Heart left ventricle (tissue), 16 donors: ENCODE results near the gene GALNT14. TPM values are rescaled to one million over a fixed set of nuclear protein-coding genes. Genes with fewer than 3 reads are reported as not detected.

Source experiments
- ATAC-seq, 4 donors: fragments of 200-7000 bp; cut with Tn5 transposase; one replicate each; pipeline ENCODE4 v1.9.1; 2020 to 2022; ENCODE audit warnings: moderate library complexity in 4 of 4, mild to moderate bottlenecking in 3 of 4, moderate number of reproducible peaks in 1 of 4
- DNase-seq, 5 donors: peaks; one replicate each; pipeline ENCODE4 v3.0.0-alpha.2; 2020
- H3K27ac ChIP-seq, 12 donors: fragments of 200-600 bp; sonication (generic) in 4 of 12; one replicate each; pipeline versions ENCODE4 v1.5.0 to v1.8.0; 2016 to 2022; ENCODE audit warnings: mild to moderate bottlenecking in 2 of 12
- H3K27me3 ChIP-seq, 9 donors: fragments of 200-600 bp; sonication (generic) in 2 of 9; one replicate each; pipeline versions ENCODE4 v1.5.1 to v1.8.0; 2016 to 2022; ENCODE audit warnings: mild to moderate bottlenecking in 3 of 9
- H3K36me3 ChIP-seq, 9 donors: fragments of 200-600 bp; sonication (generic) in 2 of 9; one replicate each; pipeline versions ENCODE4 v1.5.0 to v1.8.0; 2018 to 2022; ENCODE audit warnings: mild to moderate bottlenecking in 2 of 9
- H3K4me1 ChIP-seq, 12 donors: fragments of 200-600 bp; sonication (generic) in 4 of 12; one replicate each; pipeline versions ENCODE4 v1.5.0 to v1.8.0; 2016 to 2022; ENCODE audit warnings: mild to moderate bottlenecking in 3 of 12
- H3K4me3 ChIP-seq, 12 donors: fragments of 200-600 bp; sonication (generic) in 4 of 12; one replicate each; pipeline versions ENCODE4 v1.5.0 to v1.8.0; 2017 to 2022; ENCODE audit warnings: mild to moderate bottlenecking in 9 of 12, moderate library complexity in 4 of 12
- H3K9me3 ChIP-seq, 12 donors: fragments of 200-600 bp; sonication (generic) in 4 of 12; one replicate each; pipeline versions ENCODE4 v1.5.0 to v1.8.0; 2016 to 2022; ENCODE audit warnings: mild to moderate bottlenecking in 1 of 12
- CTCF ChIP-seq, 12 donors: fragments of 200-600 bp; sonication (generic) in 4 of 12; IDR thresholded peaks; one replicate each; pipeline versions ENCODE4 v1.5.0 to v1.8.0; 2018 to 2022; ENCODE audit warnings: antibody characterized with exemption in 12 of 12, mild to moderate bottlenecking in 5 of 12
- POLR2A ChIP-seq, 2 donors: fragments of 450-650 bp; IDR thresholded peaks; one replicate each; pipeline ENCODE4 v1.6.1; 2017; ENCODE audit warnings: antibody characterized with exemption in 2 of 2, mild to moderate bottlenecking in 2 of 2, moderate library complexity in 2 of 2
- WGBS, 4 donors: extraction: QIAGEN DNeasy Blood & Tissue Kit in 2 of 4; methylation state at CpG; one replicate each; pipeline versions ENCODE4 v1.1.5 to v1.1.7; 2013 to 2018; 5-methylcytosine and 5-hydroxymethylcytosine counted together
- intact Hi-C, 10 donors: fragments of 100-400 bp; cut with DNase I; formaldehyde crosslinking; loops; one replicate each; pipeline versions ENCODE4 v1.11.1 to v1.14.2; 2022
- polyA plus RNA-seq, 2 donors: library from polyadenylated mRNA; stranded (reverse); fragments of 200-250 nt; gene quantifications; one replicate each; pipeline ENCODE4 v1.2.3, GENCODE V29; 2013
- total RNA-seq, 9 donors: library from RNA; depleted of rRNA in 2 of 9; stranded (reverse); fragments of >200 nt in 2 of 9; fragmentation: NEBNext Ultra II Directional in 3 of 9; extraction: Animal tissue kit (Norgen Biotek cat#: 25700) in 3 of 9; gene quantifications; one replicate each; pipeline versions ENCODE4 v1.1.0 to v1.2.4, GENCODE V29; 2016 to 2023
- donor health status: ischemic (EF 13 %, LVEDD 7.1; RV severe dilation, severe dysfunction).
- donor health status: healthy with polysubstance abuse.
- donor health status: DM: no; HTN: yes; CAD: no.
- donor health status: DM: no; HTN: no; CAD: no.
- donor health status: ischemic (EF 25% LVEDD 6.9; RV normal size, moderate dysfunction).
- donor health status: ischemic (EF 25% LVEDD 5.7; RV mildly dilated, moderate dysfunction).
- donor health status: healthy.
- donor health status: DM: yes; HTN: yes; CAD: no.
- donor health status: ischemic (EF 35%, LVEDD 5.7; RV mildly dilated, moderate dysfunction).
- donor health status: nonischemic (EF 11% LVEDD 7.7; RV severe dilation, severe dysfunction).
- donor health status: DM: yes; HTN: yes; CAD: no.
- donor health status: PGD.
- donor health status: ischemic (EF 29% LVEDD 5.4; RV normal size, mild dysfunction).
- donor health status: nonischemic (EF 23%, LVEDD 6.1; RV moderate dilation, normal function).

The GALNT14 gene
- total and polyA plus RNA-seq, 11 donors: 0.29 to 2.4 (median 1.0) TPM; not detected in 2

GRCh38 chr2:30867385-30867784, 270.9 kb downstream of the GALNT14 start:
- no peak for TF ChIP-seq POLR2A (IDR thresholded peaks at IDR 0.05)
- no peak for TF ChIP-seq CTCF (IDR thresholded peaks at IDR 0.05)
- intact Hi-C loops: loop anchor here in 3 of 10 donors (10.0 kb wide), 2 partner anchors 307 to 467 kb away; no protein-coding TSS in a partner anchor
- ATAC-seq: no peak
- Histone ChIP-seq H3K9me3 (no peaks in the 10 kb centered on the region), H3K4me1 (peaks cover 0 to 3% (median 0%) of the 10 kb centered on the region in 12 donors), H3K4me3 (no peak overlapping the region), H3K27ac (no peak overlapping the region), H3K36me3 (no peaks in the 10 kb centered on the region), H3K27me3 (no peaks in the 10 kb centered on the region)
- no peak for DNase-seq
- 87 to 92% (median 91%) methylated on average over 4 of the region's 4 CpGs for WGBS, 4 donors

- no peak overlapping the region for H3K27ac ChIP-seq
- no peaks in the 10 kb centered on the region for H3K36me3 ChIP-seq
- intact Hi-C loops: loop anchor here in 3 of 10 donors (10.0 kb wide), 2 partner anchors 308 to 468 kb away; no protein-coding TSS in a partner anchor
- no peaks in the 10 kb centered on the region for H3K27me3 ChIP-seq
- 76 to 89% (median 85%) methylated on average over 5 of the region's 5 CpGs for WGBS, 4 donors
- TF ChIP-seq CTCF (IDR thresholded peaks at IDR 0.05): no peak
- TF ChIP-seq POLR2A (IDR thresholded peaks at IDR 0.05): no peak
- DNase-seq (no peak), ATAC-seq (no peak)
- H3K4me3 ChIP-seq: no peak overlapping the region
- peaks cover 0 to 3% (median 0%) of the 10 kb centered on the region in 12 donors for H3K4me1 ChIP-seq
- no peaks in the 10 kb centered on the region for H3K9me3 ChIP-seq
Measured at GRCh38 chr2:30866974-30867373, 271.3 kb downstream of the GALNT14 start.

GRCh38 chr2:30865892-30866681, 272.2 kb downstream of the GALNT14 start:
- WGBS, 4 donors: 83 to 89% (median 86%) methylated on average over 10 of the region's 10 CpGs
- intact Hi-C loops: loop anchor here in 3 of 10 donors (10.0 kb wide), 2 partner anchors 309 to 469 kb away; no protein-coding TSS in a partner anchor

More at GRCh38 chr2:30865892-30866681, 272.2 kb downstream of the GALNT14 start:
- H3K4me1 ChIP-seq: no peaks in the 10 kb centered on the region
- H3K36me3 ChIP-seq: no peaks in the 10 kb centered on the region
- no peaks in the 10 kb centered on the region for H3K9me3 ChIP-seq
- no peak for TF ChIP-seq CTCF (IDR thresholded peaks at IDR 0.05)
- no peak for TF ChIP-seq POLR2A (IDR thresholded peaks at IDR 0.05)
- H3K27me3 ChIP-seq: no peaks in the 10 kb centered on the region
- H3K4me3 ChIP-seq: no peak overlapping the region
- DNase-seq: no peak
- no peak overlapping the region for H3K27ac ChIP-seq
- peak in 1 of 4 donors; percentile 24 for ATAC-seq
